Measurements from ENCODE around the gene CSNK2A1. TPM values are rescaled to one million over a fixed set of nuclear protein-coding genes. Genes with fewer than 3 reads are reported as not detected.
"Not testable (repeated sequence)": the region's sequence is repeated elsewhere in the genome, so short reads cannot be mapped to it uniquely, and the experiment has no call there.

The CSNK2A1 gene
- total RNA-seq, 1 donor from 2014 or later = 228 TPM

DNA sequence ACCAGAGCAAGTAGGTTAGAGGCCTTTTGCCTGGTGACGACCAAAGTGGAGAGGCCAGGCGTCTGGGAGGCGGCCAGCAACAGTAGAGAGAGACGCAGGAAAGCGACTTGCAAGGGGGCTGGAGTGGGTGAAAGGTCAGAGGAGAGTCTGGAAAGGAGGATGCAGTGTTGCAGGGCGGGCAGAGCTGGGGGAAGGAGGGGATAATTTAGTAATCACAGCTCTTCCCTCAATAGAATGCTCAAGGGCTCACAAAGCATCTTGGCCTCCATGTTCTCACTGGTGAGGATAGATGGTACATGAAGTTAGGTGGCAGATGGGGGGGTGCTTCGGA, 41.3 kb upstream of the CSNK2A1 start:
- H3K36me3 ChIP-seq (ENCODE audit: control insufficient read depth, insufficient read depth, low read length) = no peaks in the 10 kb centered on the region
- H3K4me3 ChIP-seq (ENCODE audit: low read depth, low read length) = no peak overlapping the region
- no peak for DNase-seq (ENCODE audit: low read depth)
- TF ChIP-seq, protein P1, sequence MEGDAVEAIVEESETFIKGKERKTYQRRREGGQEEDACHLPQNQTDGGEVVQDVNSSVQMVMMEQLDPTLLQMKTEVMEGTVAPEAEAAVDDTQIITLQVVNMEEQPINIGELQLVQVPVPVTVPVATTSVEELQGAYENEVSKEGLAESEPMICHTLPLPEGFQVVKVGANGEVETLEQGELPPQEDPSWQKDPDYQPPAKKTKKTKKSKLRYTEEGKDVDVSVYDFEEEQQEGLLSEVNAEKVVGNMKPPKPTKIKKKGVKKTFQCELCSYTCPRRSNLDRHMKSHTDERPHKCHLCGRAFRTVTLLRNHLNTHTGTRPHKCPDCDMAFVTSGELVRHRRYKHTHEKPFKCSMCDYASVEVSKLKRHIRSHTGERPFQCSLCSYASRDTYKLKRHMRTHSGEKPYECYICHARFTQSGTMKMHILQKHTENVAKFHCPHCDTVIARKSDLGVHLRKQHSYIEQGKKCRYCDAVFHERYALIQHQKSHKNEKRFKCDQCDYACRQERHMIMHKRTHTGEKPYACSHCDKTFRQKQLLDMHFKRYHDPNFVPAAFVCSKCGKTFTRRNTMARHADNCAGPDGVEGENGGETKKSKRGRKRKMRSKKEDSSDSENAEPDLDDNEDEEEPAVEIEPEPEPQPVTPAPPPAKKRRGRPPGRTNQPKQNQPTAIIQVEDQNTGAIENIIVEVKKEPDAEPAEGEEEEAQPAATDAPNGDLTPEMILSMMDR (IDR thresholded peaks at IDR 0.05; ENCODE audit: insufficient read depth, low read length, poor library complexity, severe bottlenecking) = no peak
- H3K27me3 ChIP-seq (ENCODE audit: control insufficient read depth, insufficient read depth, low read length) = no peaks in the 10 kb centered on the region

DNA sequence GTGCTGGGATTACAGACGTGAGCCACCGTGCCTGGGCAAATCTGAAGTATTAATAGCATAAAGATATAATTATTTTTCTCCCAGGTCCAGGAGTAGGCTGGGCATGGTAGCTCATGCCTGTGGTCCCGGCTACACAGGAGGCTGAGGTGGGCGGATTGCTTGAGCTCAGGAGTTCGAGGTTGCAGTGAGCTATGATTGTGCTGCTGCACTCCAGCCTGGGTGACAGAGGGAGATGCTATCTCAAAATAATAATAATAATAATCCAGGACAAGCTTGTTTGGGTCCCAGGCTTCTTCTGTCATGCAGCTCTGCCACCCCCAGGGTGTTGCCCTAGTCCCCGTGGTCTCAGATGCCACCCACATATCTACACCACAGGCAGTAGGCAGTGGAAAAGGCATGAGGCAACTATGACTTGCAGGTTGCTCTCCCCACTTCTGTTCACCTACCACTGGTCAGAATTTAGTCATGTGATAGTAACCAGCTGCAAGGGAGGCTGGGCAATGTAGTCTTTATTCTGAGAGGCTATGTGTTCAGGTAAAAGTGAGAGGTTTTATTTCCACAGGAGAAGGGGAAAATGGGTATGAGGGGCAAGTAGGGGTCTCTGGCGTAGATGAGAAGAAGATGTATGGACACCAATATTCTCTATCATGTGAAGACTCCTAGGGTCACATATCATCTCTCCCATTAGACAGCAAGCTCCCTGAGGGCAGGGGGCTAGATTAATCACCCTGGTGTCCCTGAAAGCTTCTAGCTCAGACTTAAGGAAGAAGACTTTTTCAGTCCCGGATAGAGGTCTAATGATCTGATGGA, 40.8 kb upstream of the CSNK2A1 start:
- H3K27me3 ChIP-seq (ENCODE audit: control insufficient read depth, insufficient read depth, low read length) = no peaks in the 10 kb centered on the region
- H3K36me3 ChIP-seq (ENCODE audit: control insufficient read depth, insufficient read depth, low read length) = no peaks in the 10 kb centered on the region
- no peak for DNase-seq (ENCODE audit: low read depth)
- TF ChIP-seq, protein P1 (IDR thresholded peaks at IDR 0.05; ENCODE audit: insufficient read depth, low read length, poor library complexity, severe bottlenecking) = no peak
- no peak overlapping the region for H3K4me3 ChIP-seq (ENCODE audit: low read depth, low read length)

DNA sequence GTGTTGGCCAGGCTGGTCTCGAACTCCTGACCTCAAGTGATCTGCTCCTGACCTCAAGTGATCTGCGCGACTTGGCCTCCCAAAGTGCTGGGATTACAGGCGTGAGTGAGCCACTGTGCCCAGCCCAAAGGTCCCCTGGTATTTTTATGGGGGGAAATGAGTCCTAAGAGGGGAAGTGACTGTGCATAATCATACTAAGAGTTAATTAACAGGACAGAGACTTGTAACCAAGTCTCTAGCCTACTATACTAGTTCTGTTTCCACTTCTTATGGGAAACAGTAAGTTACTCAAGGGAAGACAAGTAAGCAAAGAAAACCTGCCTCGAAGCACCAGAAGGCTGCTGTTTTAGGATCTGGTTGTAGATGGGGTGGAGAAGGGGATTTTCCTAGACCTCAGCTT, 38.6 kb upstream of the CSNK2A1 start:
- H3K27me3 ChIP-seq (ENCODE audit: control insufficient read depth, insufficient read depth, low read length) = no peaks in the 10 kb centered on the region
- TF ChIP-seq, protein P1 (IDR thresholded peaks at IDR 0.05; ENCODE audit: insufficient read depth, low read length, poor library complexity, severe bottlenecking) = no peak
- DNase-seq (ENCODE audit: low read depth) = no peak
- no peak overlapping the region for H3K4me3 ChIP-seq (ENCODE audit: low read depth, low read length)
- no peaks in the 10 kb centered on the region for H3K36me3 ChIP-seq (ENCODE audit: control insufficient read depth, insufficient read depth, low read length)

- not testable (repeated sequence) for DNase-seq (ENCODE audit: low read depth); H3K36me3 ChIP-seq (ENCODE audit: control insufficient read depth, insufficient read depth, low read length); H3K27me3 ChIP-seq (ENCODE audit: control insufficient read depth, insufficient read depth, low read length); H3K4me3 ChIP-seq (ENCODE audit: low read depth, low read length)
Observed at GRCh38 chr20:578940-579690, 35.5 kb upstream of the CSNK2A1 start.

DNA sequence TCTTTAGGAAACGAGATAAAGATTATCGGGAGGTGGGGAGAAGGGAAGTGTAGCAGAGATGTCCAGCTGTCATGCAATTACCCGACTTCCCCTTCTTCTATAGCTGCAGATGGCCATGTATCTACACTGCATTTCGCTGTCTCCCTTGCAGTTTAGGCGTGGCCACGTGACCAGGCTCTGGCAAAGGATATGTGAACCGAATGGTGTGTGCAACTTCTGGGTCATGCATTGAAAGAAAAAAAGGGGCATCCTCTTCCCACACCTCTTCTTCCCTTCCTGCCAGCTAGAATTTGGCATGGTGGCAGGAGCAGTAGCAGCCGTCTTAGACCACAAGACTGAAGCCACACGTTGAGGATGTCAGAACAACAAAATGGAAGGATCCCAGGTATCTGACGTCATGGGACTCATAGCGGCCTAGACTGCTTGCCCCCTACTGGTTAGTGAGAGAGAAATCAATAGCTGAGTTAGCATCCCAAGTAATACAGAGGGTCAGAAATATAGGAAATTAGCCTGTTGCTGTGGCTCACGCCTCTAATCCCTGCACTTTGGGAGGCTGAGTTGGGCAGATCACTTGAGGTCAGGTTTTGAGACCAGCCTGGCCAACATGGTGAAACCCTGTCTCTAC, 33.7 kb upstream of the CSNK2A1 start:
- Histone ChIP-seq H3K36me3 (ENCODE audit: control insufficient read depth, insufficient read depth, low read length) (no peaks in the 10 kb centered on the region), H3K4me3 (ENCODE audit: low read depth, low read length) (no peak overlapping the region), H3K27me3 (ENCODE audit: control insufficient read depth, insufficient read depth, low read length) (peaks cover 21% of the 10 kb centered on the region)
- DNase-seq (ENCODE audit: low read depth) = no peak
- TF ChIP-seq, protein P1 (IDR thresholded peaks at IDR 0.05; ENCODE audit: insufficient read depth, low read length, poor library complexity, severe bottlenecking) = no peak

DNA sequence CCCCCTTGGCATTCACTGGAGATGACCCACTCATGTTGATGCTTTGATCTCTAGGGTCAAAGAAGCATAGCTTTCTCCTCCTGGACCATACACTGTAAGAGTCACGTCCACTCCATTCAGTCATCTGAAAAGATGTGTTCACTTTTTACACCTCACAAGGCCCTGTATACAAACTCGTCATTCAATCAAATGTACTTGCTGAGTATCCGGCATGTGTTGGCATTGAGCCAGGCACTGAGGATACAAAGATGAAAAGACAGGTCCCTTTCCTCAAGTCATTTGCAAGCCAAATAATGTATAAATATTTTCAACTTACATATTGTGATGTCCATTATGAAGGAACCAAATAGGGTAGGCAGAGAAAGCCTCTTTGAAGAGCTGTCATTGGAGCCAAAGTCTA, 32.6 kb upstream of the CSNK2A1 start:
- DNase-seq (ENCODE audit: low read depth) = no peak
- TF ChIP-seq, protein P1 (IDR thresholded peaks at IDR 0.05; ENCODE audit: insufficient read depth, low read length, poor library complexity, severe bottlenecking) = no peak
- H3K36me3 ChIP-seq (ENCODE audit: control insufficient read depth, insufficient read depth, low read length) = no peaks in the 10 kb centered on the region
- H3K27me3 ChIP-seq (ENCODE audit: control insufficient read depth, insufficient read depth, low read length) = peaks cover 28% of the 10 kb centered on the region
- no peak overlapping the region for H3K4me3 ChIP-seq (ENCODE audit: low read depth, low read length)

Measured in kidney epithelial cell (primary cell).